HG02870 (cell line): ENCODE data around the gene CCDC167.

Experiments
- ATAC-seq: cut with Tn5 transposase; IDR thresholded peaks from one replicate; pipeline ENCODE4 v1.9.1; 2021; ENCODE audit warnings: mild to moderate bottlenecking, moderate library complexity; ENCODE audit not compliant: unreplicated experiment

The CCDC167 gene

DNA sequence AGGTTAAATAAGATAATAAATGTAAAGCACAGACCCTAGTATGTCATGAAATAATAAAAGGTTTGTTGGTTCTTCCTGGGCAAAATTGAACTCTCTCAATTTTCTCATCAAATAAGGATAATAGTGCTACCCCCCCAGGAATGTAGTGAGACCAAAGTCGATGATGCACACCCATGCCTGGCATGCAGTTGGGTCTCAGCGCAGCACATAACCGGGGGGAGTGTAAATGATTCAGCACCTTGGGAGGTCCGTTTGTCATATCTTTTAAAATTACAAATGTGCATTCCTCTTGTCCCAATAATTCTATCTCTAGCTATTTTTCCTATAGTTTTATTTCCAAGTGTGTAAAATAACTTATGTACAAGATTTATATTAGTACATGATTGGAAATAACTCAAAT lies 31.3 kb upstream of the CCDC167 start:
- no peak for ATAC-seq

- no peak for ATAC-seq
Measured at GRCh38 chr6:37530297-37530696, 30.6 kb upstream of the CCDC167 start.

DNA sequence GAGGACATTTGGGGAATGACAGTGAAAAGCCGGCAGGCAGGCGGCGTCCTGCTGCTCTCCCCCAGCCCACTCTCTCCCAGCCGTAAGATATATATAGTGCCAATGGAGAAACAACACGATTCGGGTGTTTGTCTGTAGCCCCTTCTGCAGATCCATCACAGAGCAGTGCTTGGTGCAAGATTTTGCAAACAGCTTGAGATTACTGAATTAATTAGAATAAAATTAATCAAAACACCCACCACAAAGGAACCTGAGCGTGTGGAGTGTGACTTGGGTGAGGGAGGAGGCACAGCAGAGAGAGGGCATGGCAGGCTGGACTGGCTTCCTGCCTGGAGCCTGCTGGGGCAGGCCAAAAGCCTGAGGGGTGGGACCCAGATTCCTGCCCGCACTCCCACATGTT lies 28.8 kb upstream of the CCDC167 start:
- no peak for ATAC-seq

- ATAC-seq = no peak
Measured at GRCh38 chr6:37525460-37526357, 26.0 kb upstream of the CCDC167 start.

DNA sequence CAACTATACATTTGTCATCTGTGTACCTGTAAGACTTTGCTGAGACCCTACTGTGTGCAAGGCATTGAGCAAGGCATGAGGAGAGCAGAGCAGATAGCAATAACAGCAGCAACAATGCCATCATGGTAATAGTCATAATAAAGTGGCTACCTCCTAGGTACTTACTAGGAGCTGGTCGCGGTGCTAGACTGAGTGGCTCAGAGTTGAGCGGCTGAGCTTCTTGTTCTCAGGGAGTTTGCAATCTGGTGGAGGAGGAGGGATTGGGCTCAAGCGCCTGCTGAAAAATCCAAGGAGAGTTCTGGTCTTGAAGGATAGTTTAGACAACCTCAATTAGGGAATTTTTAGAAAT lies 25.3 kb upstream of the CCDC167 start:
- ATAC-seq = no peak

DNA sequence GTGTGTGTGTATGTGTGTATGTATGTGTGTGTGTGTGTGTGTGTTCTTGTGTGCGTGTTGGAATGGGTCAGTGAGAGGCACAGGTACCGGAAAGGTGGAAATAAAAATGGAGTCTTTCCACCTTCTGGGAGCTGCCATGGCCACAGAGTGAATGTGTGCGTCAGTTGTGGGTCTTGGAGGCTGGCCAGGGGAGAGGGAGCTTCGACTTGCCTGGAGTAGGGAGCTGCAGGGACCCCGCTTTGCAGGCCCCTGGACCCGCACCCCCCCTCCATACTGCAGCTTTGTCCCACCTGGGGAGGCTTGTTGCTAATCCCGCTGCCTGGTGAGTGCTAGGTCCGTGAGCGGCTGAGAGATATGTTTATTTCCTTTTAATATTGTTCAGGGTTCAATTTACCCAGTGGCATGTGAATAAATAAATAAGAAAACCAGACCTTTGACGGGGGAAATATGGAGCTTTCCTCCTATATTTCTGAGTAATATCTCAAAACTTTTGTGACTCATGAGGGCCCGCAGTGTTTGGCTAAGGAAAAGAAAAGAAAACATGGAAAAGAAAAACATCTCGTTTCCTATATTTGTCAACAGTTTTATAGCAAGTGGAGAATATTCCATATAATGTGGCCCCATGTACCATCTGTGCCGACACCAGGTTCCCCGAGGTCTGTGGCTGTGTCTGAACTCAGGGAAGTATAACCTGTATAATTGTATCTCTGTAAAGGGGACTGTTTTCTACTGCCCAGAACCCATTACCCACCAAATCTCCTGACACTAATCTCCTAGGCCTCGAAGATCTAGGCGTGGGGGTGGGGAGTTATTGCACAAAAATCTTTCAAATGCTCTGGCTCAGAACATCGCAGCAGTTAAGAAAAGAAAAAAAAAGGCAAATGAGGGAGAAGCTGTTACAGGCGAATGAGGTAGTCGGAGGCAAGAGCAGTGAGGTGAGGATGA lies 24.6 kb upstream of the CCDC167 start:
- no peak for ATAC-seq

DNA sequence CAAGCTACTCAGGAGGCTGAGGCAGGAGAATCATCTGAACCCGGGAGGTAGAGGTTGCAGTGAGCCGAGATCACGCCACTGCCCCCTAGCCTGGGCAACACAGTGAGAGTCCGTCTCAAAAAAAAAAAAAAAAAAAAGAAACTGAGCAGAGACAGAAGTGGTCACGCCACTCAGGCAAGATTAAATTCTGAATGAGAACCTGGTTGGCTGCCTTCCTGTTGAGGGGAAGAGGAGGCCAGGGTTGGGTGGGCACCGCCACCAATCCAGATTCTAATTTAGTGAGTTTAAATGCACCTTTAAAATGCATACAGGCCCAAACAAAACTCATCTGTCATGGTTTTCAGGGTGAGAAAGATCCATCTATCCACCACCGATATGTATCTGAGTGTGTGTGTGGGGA lies 23.7 kb upstream of the CCDC167 start:
- no peak for ATAC-seq

- ATAC-seq = no peak
Measured at GRCh38 chr6:37522836-37523235, 23.1 kb upstream of the CCDC167 start.

GRCh38 chr6:37521674-37522073 lies 22.0 kb upstream of the CCDC167 start:
- no peak for ATAC-seq

- ATAC-seq = no peak
Measured at GRCh38 chr6:37520926-37521325, 21.2 kb upstream of the CCDC167 start.

- ATAC-seq = no peak
Measured at GRCh38 chr6:37519461-37519860, 19.8 kb upstream of the CCDC167 start.

DNA sequence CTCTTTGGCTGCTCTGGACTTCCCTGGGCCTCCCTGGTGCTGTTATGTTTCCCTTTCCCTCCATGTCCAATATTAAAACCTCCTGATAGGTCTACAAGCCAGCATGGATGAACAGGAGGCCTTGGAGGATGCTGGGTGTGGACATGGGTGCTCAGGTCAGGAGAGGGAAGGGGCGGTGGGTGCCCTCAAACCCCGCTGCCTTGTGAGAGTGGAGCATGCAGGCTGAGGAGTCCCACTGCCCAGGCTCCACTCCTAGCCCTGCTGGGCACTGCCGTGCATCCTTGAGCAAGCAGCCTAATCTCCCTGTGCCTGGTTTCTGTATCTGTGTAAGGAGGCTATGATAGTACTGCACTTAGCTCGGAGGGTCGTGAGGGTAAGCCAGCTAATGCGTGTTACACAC lies 18.4 kb upstream of the CCDC167 start:
- ATAC-seq = no peak

DNA sequence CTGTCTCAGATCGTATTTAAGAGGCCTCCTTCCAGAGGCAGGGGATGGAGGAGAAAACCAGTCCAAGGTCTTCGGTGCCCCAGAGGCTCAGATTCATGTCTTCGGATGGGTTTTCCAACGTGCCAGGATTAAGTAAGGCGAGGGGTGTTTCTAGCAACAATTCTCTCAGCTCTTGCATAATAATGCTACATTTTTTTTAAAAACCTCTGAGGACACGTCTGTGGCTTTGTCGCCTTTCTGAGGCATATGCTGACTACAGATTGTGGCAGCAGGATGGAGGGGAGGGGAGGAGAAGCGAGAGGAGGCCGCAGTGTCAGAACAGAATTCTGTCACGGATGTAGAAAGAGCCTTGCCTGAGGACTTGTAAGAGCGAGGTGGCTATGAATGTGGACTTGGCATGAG lies 17.7 kb upstream of the CCDC167 start:
- peak; percentile 49 for ATAC-seq

DNA sequence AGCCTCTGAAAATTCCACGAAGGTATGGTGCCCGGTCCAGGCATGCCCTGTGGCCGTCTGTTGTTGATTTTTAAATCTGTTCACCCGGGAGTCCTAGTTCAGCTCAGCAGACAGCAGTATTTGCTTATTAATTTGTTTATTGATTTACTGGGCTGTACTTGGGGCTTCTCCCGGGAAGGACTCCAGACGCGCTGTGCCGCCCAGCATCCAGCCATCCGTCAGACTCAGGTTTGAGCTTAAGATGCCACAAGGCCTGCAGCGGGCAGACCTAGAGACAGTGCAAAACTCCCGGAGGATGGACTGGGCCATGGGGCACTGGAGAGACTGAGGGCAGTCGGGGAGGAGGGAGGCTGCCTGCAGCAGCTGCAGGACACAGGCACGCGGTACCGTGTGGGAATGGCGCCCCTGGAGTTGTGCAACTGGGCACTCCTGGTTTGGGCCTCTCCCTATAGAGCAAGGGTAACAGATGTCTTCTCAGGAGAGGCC lies 17.3 kb upstream of the CCDC167 start:
- peak; percentile 4 for ATAC-seq

DNA sequence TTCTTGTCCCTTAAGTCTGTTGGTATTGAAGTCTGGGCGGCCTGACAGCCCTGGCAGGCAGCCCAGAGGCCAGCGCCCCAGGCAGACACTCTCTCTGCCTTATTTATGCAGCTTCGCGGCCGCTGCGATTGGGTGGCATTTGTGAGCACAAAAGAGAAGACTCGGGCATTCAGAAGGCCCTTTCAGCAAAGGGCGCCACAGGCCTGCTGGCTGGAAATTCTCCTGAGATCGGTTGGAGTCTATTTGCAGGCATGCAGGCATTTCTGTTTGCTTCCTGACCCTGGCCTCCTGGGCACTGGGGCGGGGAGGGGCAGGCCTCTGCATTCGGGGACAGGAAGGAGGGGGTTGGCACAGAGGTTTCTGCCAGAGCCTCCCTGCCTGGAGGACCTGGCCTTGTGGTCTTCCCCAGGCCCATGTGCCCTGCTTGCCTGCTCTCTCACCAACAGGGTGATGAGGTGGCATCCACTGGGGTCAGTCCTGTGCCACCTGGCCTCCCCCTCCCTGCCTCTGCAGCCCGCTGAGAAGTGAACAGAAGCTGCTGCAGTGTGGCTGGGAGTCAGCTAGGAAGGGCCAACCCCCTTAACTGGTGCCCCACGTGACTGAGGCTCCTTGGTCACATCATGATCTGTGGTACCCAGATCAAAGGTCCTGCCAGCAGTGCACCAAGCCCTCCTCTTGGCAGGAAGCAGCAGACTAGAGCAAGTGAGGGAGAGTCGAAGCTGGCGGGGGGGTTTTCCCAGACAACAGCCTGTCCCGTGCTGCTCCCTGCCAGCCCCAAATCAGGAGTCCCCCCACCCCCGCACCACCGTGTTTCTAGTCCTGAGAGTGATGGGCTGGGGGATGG lies 16.6 kb upstream of the CCDC167 start:
- ATAC-seq = peak; percentile 42

- ATAC-seq = no peak
Measured at GRCh38 chr6:37515712-37516075, 16.0 kb upstream of the CCDC167 start.

DNA sequence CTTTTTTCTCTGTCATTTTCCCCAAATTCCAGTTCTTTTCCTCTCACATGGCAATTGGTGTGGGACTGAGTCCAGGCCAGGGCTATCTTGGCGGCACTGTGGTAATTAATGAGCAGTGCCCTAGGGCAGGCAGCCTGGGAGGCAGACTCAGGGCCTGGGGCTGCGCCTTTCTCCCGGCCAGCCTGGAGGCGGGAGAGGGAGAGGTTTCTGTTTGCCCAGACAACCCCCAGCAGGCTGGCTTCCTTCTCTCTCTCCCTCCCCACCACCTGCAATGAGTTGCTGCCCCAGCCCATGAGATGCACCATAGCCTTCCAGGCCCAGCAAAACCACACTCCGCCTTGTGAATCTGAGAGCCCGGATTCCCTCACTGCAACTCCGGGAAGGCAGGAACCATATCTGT lies 15.1 kb upstream of the CCDC167 start:
- ATAC-seq = no peak

GRCh38 chr6:37514321-37514771 lies 14.7 kb upstream of the CCDC167 start:
- no peak for ATAC-seq

DNA sequence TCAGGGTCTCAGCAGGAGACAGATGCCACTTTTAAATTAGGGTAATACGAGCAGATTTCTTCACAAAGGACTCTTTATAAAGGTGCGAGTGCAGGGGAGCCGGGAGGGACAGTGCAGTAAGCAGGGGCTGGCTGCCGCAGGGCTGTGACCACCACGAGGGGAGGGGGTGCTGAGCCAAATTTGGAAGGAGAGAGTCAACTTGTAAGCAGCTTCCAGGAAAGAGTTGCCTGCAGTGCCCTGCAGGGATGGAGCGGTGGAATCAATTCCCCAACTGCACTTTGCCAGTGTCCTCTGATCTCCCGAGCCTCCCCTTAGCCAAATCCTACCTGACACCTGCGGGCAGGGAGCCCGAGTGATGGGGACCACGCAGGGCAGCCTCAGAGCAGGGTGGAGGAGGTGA lies 13.9 kb upstream of the CCDC167 start:
- ATAC-seq = no peak

DNA sequence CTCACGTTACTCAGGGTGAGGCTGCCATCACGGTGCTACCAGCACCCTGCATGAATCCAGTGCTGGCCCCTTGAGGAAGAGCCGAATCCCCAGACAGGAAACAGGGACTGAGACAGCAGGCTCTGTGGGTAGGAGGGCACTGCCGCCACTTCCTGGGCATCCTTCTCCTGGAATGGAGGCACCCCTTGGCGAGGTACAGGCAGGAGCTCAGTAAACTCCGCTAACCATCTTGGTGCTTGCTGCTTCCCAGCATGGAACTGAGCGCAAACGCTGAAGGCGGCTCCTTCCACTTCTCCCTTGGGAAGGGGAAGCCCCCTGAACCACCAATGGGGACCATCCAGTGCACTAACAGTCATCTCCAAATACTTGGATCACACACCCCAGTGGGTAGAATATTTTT lies 13.5 kb upstream of the CCDC167 start:
- no peak for ATAC-seq
